SJCRH30 (cell line): ENCODE results near the gene RASAL2. TPM values are rescaled to one million over a fixed set of nuclear protein-coding genes. Genes with fewer than 3 reads are reported as not detected.
A peak's percentile ranks its signal among the peaks of the same experiment; 100 is the strongest.

Experiments used
- DNase-seq, 2 experiments: peaks; one replicate each; pipeline ENCODE4 v3.0.0-alpha.2; 2015 to 2020
- H3K27ac ChIP-seq: fragments of 250-450 bp; sonication (Bioruptor Pico); 2 replicates; pipeline ENCODE4 v1.5.1; 2020; ENCODE audit warnings: mild to moderate bottlenecking, moderate library complexity
- H3K27me3 ChIP-seq: fragments of 250-450 bp; sonication (Bioruptor Pico); 2 replicates; pipeline ENCODE4 v1.5.1; 2020; ENCODE audit warnings: mild to moderate bottlenecking, moderate library complexity
- H3K36me3 ChIP-seq: fragments of 250-450 bp; sonication (Bioruptor Pico); 2 replicates; pipeline ENCODE4 v1.5.1; 2020; ENCODE audit warnings: mild to moderate bottlenecking, moderate library complexity
- H3K4me1 ChIP-seq: fragments of 250-450 bp; sonication (Bioruptor Pico); 2 replicates; pipeline ENCODE4 v1.5.1; 2020; ENCODE audit warnings: mild to moderate bottlenecking, moderate library complexity
- H3K4me3 ChIP-seq: fragments of 250-450 bp; sonication (Bioruptor Pico); 2 replicates; pipeline ENCODE4 v1.5.1; 2020; ENCODE audit warnings: mild to moderate bottlenecking, moderate library complexity
- H3K9me3 ChIP-seq: fragments of 250-450 bp; sonication (Bioruptor Pico); replicated peaks from 2 replicates; pipeline ENCODE4 v1.5.1; 2020; ENCODE audit warnings: mild to moderate bottlenecking, moderate library complexity
- total RNA-seq: library from RNA; depleted of rRNA; stranded (reverse); fragments of >200 nt; shearing (Covaris generic); gene quantifications from 2 replicates; pipeline ENCODE4 v1.2.3, GENCODE V29; 2014; rRNA removed

RASAL2 gene
- 7.4 and 8.1 TPM in 2 replicates for total RNA-seq

- Histone ChIP-seq H3K27me3 (no peaks in the 10 kb centered on the region), H3K4me1 (peaks cover 14% of the 10 kb centered on the region), H3K36me3 (no peaks in the 10 kb centered on the region), H3K27ac (peak within 1 kb of the TSS; percentile 58), H3K9me3 (no peaks in the 10 kb centered on the region), H3K4me3 (peak within 1 kb of the TSS; percentile 95)
- peak; percentile 61 to 64 for DNase-seq
Observed at GRCh38 chr1:178093951-178094738, at the start of gene RASAL2. TSS of gene RASAL2 (plus strand) at chr1:178094104. CDS start at chr1:178094493, 389 bp downstream.

- DNase-seq = no peak
- no peak overlapping the region for H3K4me3 ChIP-seq
- no peak overlapping the region for H3K27ac ChIP-seq
- H3K36me3 ChIP-seq = no peaks in the 10 kb centered on the region
- H3K4me1 ChIP-seq = no peaks in the 10 kb centered on the region
- no peaks in the 10 kb centered on the region for H3K9me3 ChIP-seq
- no peaks in the 10 kb centered on the region for H3K27me3 ChIP-seq
Observed at GRCh38 chr1:178046591-178047270, 47.2 kb upstream of the RASAL2 start.

- Histone ChIP-seq H3K36me3 (no peaks in the 10 kb centered on the region), H3K27me3 (no peaks in the 10 kb centered on the region), H3K27ac (no peak overlapping the region), H3K4me3 (no peak overlapping the region), H3K4me1 (no peaks in the 10 kb centered on the region; the same call in 1 of the 2 replicates), H3K9me3 (no peaks in the 10 kb centered on the region)
- DNase-seq = no peak
Observed at GRCh38 chr1:178047403-178048093, 46.4 kb upstream of the RASAL2 start.

GRCh38 chr1:178048426-178048825 is 45.5 kb upstream of the RASAL2 start:
- H3K4me3 ChIP-seq = no peak overlapping the region
- H3K27ac ChIP-seq = no peak overlapping the region
- H3K4me1 ChIP-seq = no peaks in the 10 kb centered on the region; the same call in 1 of the 2 replicates
- DNase-seq = no peak
- H3K36me3 ChIP-seq = no peaks in the 10 kb centered on the region
- H3K9me3 ChIP-seq = no peaks in the 10 kb centered on the region
- no peaks in the 10 kb centered on the region for H3K27me3 ChIP-seq

- Histone ChIP-seq H3K27ac (no peak overlapping the region), H3K36me3 (no peaks in the 10 kb centered on the region), H3K27me3 (no peaks in the 10 kb centered on the region), H3K4me1 (peaks cover 3% of the 10 kb centered on the region; the same call in 1 of the 2 replicates), H3K9me3 (no peaks in the 10 kb centered on the region), H3K4me3 (no peak overlapping the region)
- no peak for DNase-seq
Observed at GRCh38 chr1:178048883-178049282, 45.0 kb upstream of the RASAL2 start.

GRCh38 chr1:178050084-178050483 is 43.8 kb upstream of the RASAL2 start:
- H3K4me3 ChIP-seq = no peak overlapping the region
- H3K27me3 ChIP-seq = no peaks in the 10 kb centered on the region
- no peak overlapping the region for H3K27ac ChIP-seq
- peaks cover 3% of the 10 kb centered on the region; the same call in 1 of the 2 replicates for H3K4me1 ChIP-seq
- H3K9me3 ChIP-seq = no peaks in the 10 kb centered on the region
- no peak for DNase-seq
- H3K36me3 ChIP-seq = no peaks in the 10 kb centered on the region

- Histone ChIP-seq H3K9me3 (no peaks in the 10 kb centered on the region), H3K4me1 (peaks cover 3% of the 10 kb centered on the region; the same call in 1 of the 2 replicates), H3K36me3 (no peaks in the 10 kb centered on the region), H3K27ac (no peak overlapping the region), H3K4me3 (no peak overlapping the region), H3K27me3 (no peaks in the 10 kb centered on the region)
- no peak for DNase-seq
Observed at GRCh38 chr1:178051071-178051470, 42.8 kb upstream of the RASAL2 start.

GRCh38 chr1:178052650-178053461 is 41.0 kb upstream of the RASAL2 start:
- Histone ChIP-seq H3K4me3 (peak overlapping the region; percentile 57), H3K36me3 (no peaks in the 10 kb centered on the region), H3K27ac (peak overlapping the region; percentile 13; the same call in 1 of the 2 replicates), H3K27me3 (no peaks in the 10 kb centered on the region), H3K4me1 (peaks cover 3% of the 10 kb centered on the region; the same call in 1 of the 2 replicates), H3K9me3 (no peaks in the 10 kb centered on the region)
- DNase-seq = peak; percentile 13 to 34

- Histone ChIP-seq H3K27me3 (no peaks in the 10 kb centered on the region), H3K9me3 (no peaks in the 10 kb centered on the region), H3K27ac (no peak overlapping the region), H3K36me3 (no peaks in the 10 kb centered on the region), H3K4me3 (no peak overlapping the region), H3K4me1 (peaks cover 3% of the 10 kb centered on the region; the same call in 1 of the 2 replicates)
- peak in 1 of 2 experiments; percentile 25 for DNase-seq
Observed at GRCh38 chr1:178055093-178055492, 38.8 kb upstream of the RASAL2 start.

- H3K36me3 ChIP-seq = no peaks in the 10 kb centered on the region
- peaks cover 3% of the 10 kb centered on the region; the same call in 1 of the 2 replicates for H3K4me1 ChIP-seq
- no peak overlapping the region for H3K27ac ChIP-seq
- DNase-seq = no peak
- no peak overlapping the region for H3K4me3 ChIP-seq
- H3K9me3 ChIP-seq = no peaks in the 10 kb centered on the region
- H3K27me3 ChIP-seq = no peaks in the 10 kb centered on the region
Observed at GRCh38 chr1:178055779-178056471, 38.0 kb upstream of the RASAL2 start.

GRCh38 chr1:178057141-178057765 is 36.7 kb upstream of the RASAL2 start:
- no peaks in the 10 kb centered on the region for H3K36me3 ChIP-seq
- no peak overlapping the region for H3K27ac ChIP-seq
- H3K27me3 ChIP-seq = no peaks in the 10 kb centered on the region
- no peak for DNase-seq
- H3K4me3 ChIP-seq = no peak overlapping the region
- H3K4me1 ChIP-seq = peaks cover 3% of the 10 kb centered on the region; the same call in 1 of the 2 replicates
- H3K9me3 ChIP-seq = no peaks in the 10 kb centered on the region

- Histone ChIP-seq H3K36me3 (no peaks in the 10 kb centered on the region), H3K27me3 (no peaks in the 10 kb centered on the region), H3K27ac (no peak overlapping the region), H3K9me3 (no peaks in the 10 kb centered on the region), H3K4me1 (peaks cover 3% of the 10 kb centered on the region; the same call in 1 of the 2 replicates), H3K4me3 (no peak overlapping the region)
- DNase-seq = peak in 1 of 2 experiments; percentile 10
Observed at GRCh38 chr1:178057912-178058534, 35.9 kb upstream of the RASAL2 start.
